MV-4-11 (cell line): ENCODE measurements around the gene SPEM1.

Experiments used
- DNase-seq: peaks from one replicate; lab custom pipeline; 2025; lab: John Stamatoyannopoulos, UW

SPEM1 gene

GRCh38 chr17:7418472-7419152 lies 1.5 kb upstream of the SPEM1 start:
- DNase-seq: no peak

- DNase-seq: no peak
These were observed 1.1 kb downstream of the SPEM1 start for GRCh38 chr17:7421186-7421585.

GRCh38 chr17:7423679-7424078 lies 3.6 kb downstream of the SPEM1 start:
- no peak for DNase-seq

- no peak for DNase-seq
These were observed 5.2 kb downstream of the SPEM1 start, which contains the start of gene SPEM2 for GRCh38 chr17:7425316-7425715. TSS of gene SPEM2 (plus strand) at chr17:7425616. CDS start at chr17:7425689, 73 bp downstream.

- DNase-seq: no peak
These were observed 5.6 kb downstream of the SPEM1 start for GRCh38 chr17:7425756-7426155.

- DNase-seq: no peak
These were observed 6.2 kb downstream of the SPEM1 start for GRCh38 chr17:7426203-7426863.

GRCh38 chr17:7426896-7427489 lies 6.9 kb downstream of the SPEM1 start:
- DNase-seq: no peak

- DNase-seq: no peak
These were observed 7.4 kb downstream of the SPEM1 start for GRCh38 chr17:7427549-7427948.

GRCh38 chr17:7428557-7428956 lies 8.4 kb downstream of the SPEM1 start, which contains the start of gene SPEM3:
TSS of gene SPEM3 (plus strand) at chr17:7428857. CDS start at chr17:7428903, 46 bp downstream.
- no peak for DNase-seq

- no peak for DNase-seq
These were observed 9.6 kb downstream of the SPEM1 start for GRCh38 chr17:7429722-7430121.

- no peak for DNase-seq
These were observed 11.1 kb downstream of the SPEM1 start for GRCh38 chr17:7431231-7431630.

- DNase-seq: no peak
These were observed 12.2 kb downstream of the SPEM1 start for GRCh38 chr17:7432296-7432695.

GRCh38 chr17:7435676-7436555 lies 15.8 kb downstream of the SPEM1 start:
- DNase-seq: peak; percentile 69

- DNase-seq: peak; percentile 74
These were observed 16.6 kb downstream of the SPEM1 start for GRCh38 chr17:7436556-7437368.

GRCh38 chr17:7437369-7437863 lies 17.3 kb downstream of the SPEM1 start:
- no peak for DNase-seq

GRCh38 chr17:7437950-7438614 lies 18.0 kb downstream of the SPEM1 start:
- peak; percentile 41 for DNase-seq

- DNase-seq: no peak
These were observed 18.7 kb downstream of the SPEM1 start for GRCh38 chr17:7438656-7439460.

- no peak for DNase-seq
These were observed 19.5 kb downstream of the SPEM1 start, which contains the start of gene FGF11 for GRCh38 chr17:7439462-7440112. TSS of gene FGF11 (plus strand) at chr17:7439512. CDS start at chr17:7439621, 109 bp downstream.
